Neural cell (in vitro differentiated cells): ENCODE measurements around the gene PGAP6. TPM values are rescaled to one million over a fixed set of nuclear protein-coding genes. Genes with fewer than 3 reads are reported as not detected.
"Not testable (repeated sequence)": the region's sequence is repeated elsewhere in the genome, so short reads cannot be mapped to it uniquely, and the experiment has no call there.

ENCODE experiments used
- H2AFZ ChIP-seq: fragments of 200-600, 300-800 bp; sonication (generic), shearing (Covaris generic); 2 replicates; pipeline ENCODE4 v1.6.0; 2014; ENCODE audit warnings: low read depth, mild to moderate bottlenecking, antibody characterized with exemption, low read length, moderate library complexity
- H3F3A ChIP-seq: fragments of 200-600 bp; shearing (Covaris generic); 2 replicates; pipeline ENCODE4 v1.6.1; 2016; ENCODE audit warnings: mild to moderate bottlenecking, moderate library complexity, mixed read lengths, antibody characterized with exemption, low read length; ENCODE audit not compliant: insufficient read depth, poor library complexity, severe bottlenecking
- H3K27ac ChIP-seq: fragments of 200-600, 300-800 bp; sonication (generic), shearing (Covaris generic); 2 replicates; pipeline ENCODE4 v1.5.1; 2014; ENCODE audit warnings: mild to moderate bottlenecking, low read length, moderate library complexity
- H3K27me3 ChIP-seq: fragments of 300-800, 200-600 bp; sonication (generic), shearing (Covaris generic); 2 replicates; pipeline ENCODE4 v1.6.0; 2014; ENCODE audit warnings: mild to moderate bottlenecking, low read depth, low read length, moderate library complexity; ENCODE audit not compliant: insufficient read depth
- H3K36me3 ChIP-seq: fragments of 300-800, 200-600 bp; sonication (generic), shearing (Covaris generic); 2 replicates; pipeline ENCODE4 v1.5.1; 2014; ENCODE audit warnings: mild to moderate bottlenecking, antibody characterized with exemption, low read length, moderate library complexity; ENCODE audit not compliant: insufficient read depth
- H3K4me2 ChIP-seq: fragments of 300-800, 200-600 bp; sonication (generic), shearing (Covaris generic); 2 replicates; pipeline ENCODE4 v1.6.0; 2014; ENCODE audit warnings: mild to moderate bottlenecking, low read length
- H3K4me3 ChIP-seq: fragments of 300-800, 200-600 bp; sonication (generic), shearing (Covaris generic); 2 replicates; pipeline ENCODE4 v1.5.1; 2014; ENCODE audit warnings: mild to moderate bottlenecking, low read length, moderate library complexity
- H3K79me2 ChIP-seq: fragments of 200-600 bp; shearing (Covaris generic); replicated peaks from 2 replicates; pipeline ENCODE4 v1.6.0; 2014; ENCODE audit warnings: mild to moderate bottlenecking, low read length, moderate library complexity; ENCODE audit not compliant: insufficient read depth
- H3K9ac ChIP-seq: fragments of 300-800, 200-600 bp; sonication (generic), shearing (Covaris generic); 2 replicates; pipeline ENCODE4 v1.6.1; 2016; ENCODE audit warnings: mild to moderate bottlenecking, low read length, mixed read lengths
- H3K9me2 ChIP-seq: fragments of 200-600 bp; shearing (Covaris generic); 2 replicates; pipeline ENCODE4 v1.6.1; 2016; ENCODE audit warnings: mild to moderate bottlenecking, low read length, mixed read lengths; ENCODE audit not compliant: insufficient read depth
- H3K9me3 ChIP-seq: fragments of 200-600, 300-800 bp; sonication (generic), shearing (Covaris generic); 2 replicates; pipeline ENCODE4 v1.6.1; 2016; ENCODE audit warnings: mild to moderate bottlenecking, mixed run types, low read length, moderate library complexity, mixed read lengths
- H4K20me1 ChIP-seq: fragments of 200-600 bp; shearing (Covaris generic); 2 replicates; pipeline ENCODE4 v1.6.1; 2016; ENCODE audit warnings: mild to moderate bottlenecking, mixed run types; ENCODE audit not compliant: insufficient read depth
- CTCF ChIP-seq: fragments of 450-650 bp; IDR thresholded peaks from 2 replicates; pipeline ENCODE4 v1.5.1; 2014; ENCODE audit warnings: antibody characterized with exemption, mild to moderate bottlenecking, moderate library complexity; ENCODE audit not compliant: poor library complexity, severe bottlenecking
- EP300 ChIP-seq: fragments of 450-650 bp; conservative IDR thresholded peaks from 2 replicates; pipeline ENCODE4 v1.6.1; 2014; ENCODE audit warnings: antibody characterized with exemption, mild to moderate bottlenecking, moderate library complexity; ENCODE audit not compliant: poor library complexity, severe bottlenecking
- EZH2 ChIP-seq: fragments of 200-600, 300-800 bp; shearing (Covaris generic), sonication (generic); IDR thresholded peaks from 2 replicates; pipeline ENCODE4 v1.6.1; 2014; ENCODE audit warnings: antibody characterized with exemption, low read length, borderline replicate concordance, mild to moderate bottlenecking; ENCODE audit not compliant: insufficient read depth, poor library complexity, severe bottlenecking
- MXI1 ChIP-seq: fragments of 450-650 bp; conservative IDR thresholded peaks from 2 replicates; pipeline ENCODE4 v1.6.1; 2014; ENCODE audit warnings: antibody characterized with exemption, mild to moderate bottlenecking; ENCODE audit not compliant: poor library complexity, severe bottlenecking
- POLR2AphosphoS5 ChIP-seq: IDR thresholded peaks from 2 replicates; pipeline ENCODE4 v1.6.1; 2012
- RAD21 ChIP-seq: fragments of 450-650 bp; conservative IDR thresholded peaks from 2 replicates; pipeline ENCODE4 v1.6.1; 2014; ENCODE audit warnings: antibody characterized with exemption, mild to moderate bottlenecking, moderate library complexity
- SMC3 ChIP-seq: fragments of 450-650 bp; conservative IDR thresholded peaks from 2 replicates; pipeline ENCODE4 v1.6.1; 2014; ENCODE audit warnings: antibody characterized with exemption, mild to moderate bottlenecking, moderate library complexity; ENCODE audit not compliant: poor library complexity
- TAF1 ChIP-seq: IDR thresholded peaks from 2 replicates; pipeline ENCODE4 v1.6.1; 2012; ENCODE audit warnings: low read depth
- polyA plus RNA-seq: library from polyadenylated mRNA; depleted of rRNA; stranded (reverse); fragments of >200 nt; gene quantifications from 2 replicates; pipeline ENCODE4 v1.2.3, GENCODE V29; 2014
- TF ChIP-seq, protein P1 (sequence below): IDR thresholded peaks from 2 replicates; pipeline ENCODE4 v1.6.1; 2012; ENCODE audit warnings: borderline replicate concordance

Gene PGAP6
- polyA plus RNA-seq, 1 donor from 2014 or later, result 47.3 TPM

DNA sequence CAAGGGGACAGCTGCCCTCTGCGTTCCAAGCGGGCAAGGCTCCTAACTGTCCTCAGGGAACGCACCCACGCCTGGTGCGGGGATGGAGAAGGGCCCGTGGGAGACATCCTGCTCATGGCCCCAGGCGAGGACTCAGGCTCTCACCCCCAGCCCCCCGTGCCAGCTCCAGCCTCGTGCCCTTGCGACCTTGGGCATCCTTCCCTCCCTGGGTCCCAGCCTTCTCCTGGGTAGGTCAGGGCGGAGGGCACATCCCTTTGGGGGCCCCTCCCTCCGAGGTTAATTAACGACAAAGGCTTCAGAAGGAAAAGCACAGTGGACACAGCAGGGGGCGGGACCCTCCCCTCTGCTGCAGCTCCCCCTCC, 3.0 kb downstream of the PGAP6 start:
- H3K9me3 ChIP-seq, result no peaks in the 10 kb centered on the region
- no peaks in the 10 kb centered on the region for H3K9me2 ChIP-seq
- H3K79me2 ChIP-seq, result peaks cover 6% of the 10 kb centered on the region
- no peak overlapping the region for H3K4me3 ChIP-seq
- no peaks in the 10 kb centered on the region for H3F3A ChIP-seq
- no peak overlapping the region for H2AFZ ChIP-seq
- no peaks in the 10 kb centered on the region for H3K27me3 ChIP-seq
- no peak overlapping the region for H3K27ac ChIP-seq
- no peaks in the 10 kb centered on the region for H3K36me3 ChIP-seq
- no peak for TF ChIP-seq SMC3
- TF ChIP-seq RAD21, result no peak
- TF ChIP-seq CTCF, result no peak
- no peak for TF ChIP-seq EZH2
- TF ChIP-seq, protein P1, sequence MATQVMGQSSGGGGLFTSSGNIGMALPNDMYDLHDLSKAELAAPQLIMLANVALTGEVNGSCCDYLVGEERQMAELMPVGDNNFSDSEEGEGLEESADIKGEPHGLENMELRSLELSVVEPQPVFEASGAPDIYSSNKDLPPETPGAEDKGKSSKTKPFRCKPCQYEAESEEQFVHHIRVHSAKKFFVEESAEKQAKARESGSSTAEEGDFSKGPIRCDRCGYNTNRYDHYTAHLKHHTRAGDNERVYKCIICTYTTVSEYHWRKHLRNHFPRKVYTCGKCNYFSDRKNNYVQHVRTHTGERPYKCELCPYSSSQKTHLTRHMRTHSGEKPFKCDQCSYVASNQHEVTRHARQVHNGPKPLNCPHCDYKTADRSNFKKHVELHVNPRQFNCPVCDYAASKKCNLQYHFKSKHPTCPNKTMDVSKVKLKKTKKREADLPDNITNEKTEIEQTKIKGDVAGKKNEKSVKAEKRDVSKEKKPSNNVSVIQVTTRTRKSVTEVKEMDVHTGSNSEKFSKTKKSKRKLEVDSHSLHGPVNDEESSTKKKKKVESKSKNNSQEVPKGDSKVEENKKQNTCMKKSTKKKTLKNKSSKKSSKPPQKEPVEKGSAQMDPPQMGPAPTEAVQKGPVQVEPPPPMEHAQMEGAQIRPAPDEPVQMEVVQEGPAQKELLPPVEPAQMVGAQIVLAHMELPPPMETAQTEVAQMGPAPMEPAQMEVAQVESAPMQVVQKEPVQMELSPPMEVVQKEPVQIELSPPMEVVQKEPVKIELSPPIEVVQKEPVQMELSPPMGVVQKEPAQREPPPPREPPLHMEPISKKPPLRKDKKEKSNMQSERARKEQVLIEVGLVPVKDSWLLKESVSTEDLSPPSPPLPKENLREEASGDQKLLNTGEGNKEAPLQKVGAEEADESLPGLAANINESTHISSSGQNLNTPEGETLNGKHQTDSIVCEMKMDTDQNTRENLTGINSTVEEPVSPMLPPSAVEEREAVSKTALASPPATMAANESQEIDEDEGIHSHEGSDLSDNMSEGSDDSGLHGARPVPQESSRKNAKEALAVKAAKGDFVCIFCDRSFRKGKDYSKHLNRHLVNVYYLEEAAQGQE, result no peak
- TF ChIP-seq MXI1, result no peak
- TF ChIP-seq POLR2AphosphoS5, result no peak
- no peak for TF ChIP-seq EP300
- TF ChIP-seq TAF1, result no peak
- H3K9ac ChIP-seq, result no peak overlapping the region
- H3K4me2 ChIP-seq, result no peak overlapping the region
- H4K20me1 ChIP-seq, result peaks cover 4% of the 10 kb centered on the region

- not testable (repeated sequence) for H3K27me3 ChIP-seq, H3K4me3 ChIP-seq, H3K27ac ChIP-seq, H3K9ac ChIP-seq, H3F3A ChIP-seq, H3K9me3 ChIP-seq, H2AFZ ChIP-seq, H3K79me2 ChIP-seq, H3K9me2 ChIP-seq, H4K20me1 ChIP-seq, H3K36me3 ChIP-seq, H3K4me2 ChIP-seq
These were observed 3.5 kb downstream of the PGAP6 start for GRCh38 chr16:378113-378820.

GRCh38 chr16:377419-377951, 4.3 kb downstream of the PGAP6 start:
- no peak overlapping the region for H3K27ac ChIP-seq
- no peaks in the 10 kb centered on the region for H3K9me2 ChIP-seq

More at GRCh38 chr16:377419-377951, 4.3 kb downstream of the PGAP6 start:
- H3K9ac ChIP-seq, result no peak overlapping the region
- no peaks in the 10 kb centered on the region for H3K36me3 ChIP-seq
- H3K4me2 ChIP-seq, result no peak overlapping the region
- H3K79me2 ChIP-seq, result peaks cover 6% of the 10 kb centered on the region
- H3K27me3 ChIP-seq, result no peaks in the 10 kb centered on the region
- peaks cover 4% of the 10 kb centered on the region for H4K20me1 ChIP-seq
- H3K4me3 ChIP-seq, result no peak overlapping the region
- no peaks in the 10 kb centered on the region for H3K9me3 ChIP-seq
- TF ChIP-seq MXI1, result no peak
- no peak for TF ChIP-seq SMC3
- no peak for TF ChIP-seq EP300
- no peak for TF ChIP-seq EZH2
- TF ChIP-seq, protein P1, result no peak
- TF ChIP-seq CTCF, result no peak
- H2AFZ ChIP-seq, result no peak overlapping the region
- H3F3A ChIP-seq, result no peaks in the 10 kb centered on the region
